ENCODE measurements around the gene PTBP1. TPM values are rescaled to one million over a fixed set of nuclear protein-coding genes. Genes with fewer than 3 reads are reported as not detected.

PTBP1 gene
- total RNA-seq, 1 experiment from 2014 or later = 515 TPM

- no peaks in the 10 kb centered on the region for H3K9me3 ChIP-seq (ENCODE audit: control insufficient read depth, insufficient read depth, low read depth, low read length)
- DNase-seq (ENCODE audit: low read depth, low spot score) (no peak), ATAC-seq (no peak)
- no peaks in the 10 kb centered on the region for H3K4me1 ChIP-seq (ENCODE audit: control insufficient read depth, insufficient read depth, low read length)
- TF ChIP-seq SIN3A (IDR thresholded peaks at IDR 0.05; ENCODE audit: borderline replicate concordance, insufficient read depth, low read depth, low read length) = no peak
- TF ChIP-seq CTCF (IDR thresholded peaks at IDR 0.05) = no peak
- TF ChIP-seq TCF7L2 (IDR thresholded peaks at IDR 0.05; ENCODE audit: low read depth, low read length) = no peak
- TF ChIP-seq POLR2AphosphoS5 (IDR thresholded peaks at IDR 0.05; ENCODE audit: low read depth, low read length) = no peak
- no peak for TF ChIP-seq REST (IDR thresholded peaks at IDR 0.05; ENCODE audit: insufficient read depth in 1 of 2, low read depth in 2 of 2, low read length in 1 of 2)
- no TSS peak for BruUV-seq (replicated peaks)
- ChIA-PET POLR2A (no interaction called here), CTCF (interaction anchor here (0.6 kb wide), 1 partner anchor 26 kb away, joined by 3 read pairs; no protein-coding TSS in a partner anchor)
- H3K27ac ChIP-seq (ENCODE audit: low read length) = no peak overlapping the region
- H3K27me3 ChIP-seq (ENCODE audit: control insufficient read depth, insufficient read depth, low read length) = no peaks in the 10 kb centered on the region
- intact Hi-C loops (cut with micrococcal nuclease; ENCODE audit: unreplicated experiment) (no loop called here), in situ Hi-C loops (cut with HindIII; ENCODE audit: low pct_unique_long_range_greater_than_20kb, low sequenced_read_pairs) (no loop called here)
- H3K36me3 ChIP-seq (ENCODE audit: control insufficient read depth, insufficient read depth, low read length) = no peaks in the 10 kb centered on the region
- H3K4me3 ChIP-seq (ENCODE audit: low read depth in 2 of 2, low read length in 2 of 2) = no peak overlapping the region
Observed at GRCh38 chr19:763181-763580, 34.1 kb upstream of the PTBP1 start.

- TF ChIP-seq SIN3A (IDR thresholded peaks at IDR 0.05; ENCODE audit: borderline replicate concordance, insufficient read depth, low read depth, low read length) (no peak), CTCF (IDR thresholded peaks at IDR 0.05) (no peak), POLR2AphosphoS5 (IDR thresholded peaks at IDR 0.05; ENCODE audit: low read depth, low read length) (no peak), REST (IDR thresholded peaks at IDR 0.05; ENCODE audit: insufficient read depth in 1 of 2, low read depth in 2 of 2, low read length in 1 of 2) (no peak), TCF7L2 (IDR thresholded peaks at IDR 0.05; ENCODE audit: low read depth, low read length) (no peak)
- in situ Hi-C loops (cut with HindIII; ENCODE audit: low pct_unique_long_range_greater_than_20kb, low sequenced_read_pairs) (no loop called here), intact Hi-C loops (cut with micrococcal nuclease; ENCODE audit: unreplicated experiment) (no loop called here)
- H3K27me3 ChIP-seq (ENCODE audit: control insufficient read depth, insufficient read depth, low read length) = no peaks in the 10 kb centered on the region
- H3K4me3 ChIP-seq (ENCODE audit: low read depth in 2 of 2, low read length in 2 of 2) = no peak overlapping the region
- no peaks in the 10 kb centered on the region for H3K9me3 ChIP-seq (ENCODE audit: control insufficient read depth, insufficient read depth, low read depth, low read length)
- ChIA-PET CTCF (no interaction called here), POLR2A (no interaction called here)
- no peak overlapping the region for H3K27ac ChIP-seq (ENCODE audit: low read length)
- H3K4me1 ChIP-seq (ENCODE audit: control insufficient read depth, insufficient read depth, low read length) = no peaks in the 10 kb centered on the region
- no peaks in the 10 kb centered on the region for H3K36me3 ChIP-seq (ENCODE audit: control insufficient read depth, insufficient read depth, low read length)
- DNase-seq (ENCODE audit: low read depth, low spot score) = no peak
- no peak for ATAC-seq
- no TSS peak for BruUV-seq (replicated peaks)
Observed at GRCh38 chr19:763869-764268, 33.4 kb upstream of the PTBP1 start.

Measured in Panc1 (cell line).